ENCODE results near the gene ZRSR2. TPM values are rescaled to one million over a fixed set of nuclear protein-coding genes. Genes with fewer than 3 reads are reported as not detected.

The ZRSR2 gene
- total RNA-seq (2022; extraction: Qiagen RNA extraction; ENCODE audit: low read depth), result 9.1 to 15.1 TPM (median 11.2 TPM) in 5 replicates

GRCh38 chrX:15789979-15790768, at the start of gene ZRSR2:
Gene ZRSR2 (plus strand): TSS chrX:15790484. CDS start chrX:15790496, 12 bp downstream.

DNA sequence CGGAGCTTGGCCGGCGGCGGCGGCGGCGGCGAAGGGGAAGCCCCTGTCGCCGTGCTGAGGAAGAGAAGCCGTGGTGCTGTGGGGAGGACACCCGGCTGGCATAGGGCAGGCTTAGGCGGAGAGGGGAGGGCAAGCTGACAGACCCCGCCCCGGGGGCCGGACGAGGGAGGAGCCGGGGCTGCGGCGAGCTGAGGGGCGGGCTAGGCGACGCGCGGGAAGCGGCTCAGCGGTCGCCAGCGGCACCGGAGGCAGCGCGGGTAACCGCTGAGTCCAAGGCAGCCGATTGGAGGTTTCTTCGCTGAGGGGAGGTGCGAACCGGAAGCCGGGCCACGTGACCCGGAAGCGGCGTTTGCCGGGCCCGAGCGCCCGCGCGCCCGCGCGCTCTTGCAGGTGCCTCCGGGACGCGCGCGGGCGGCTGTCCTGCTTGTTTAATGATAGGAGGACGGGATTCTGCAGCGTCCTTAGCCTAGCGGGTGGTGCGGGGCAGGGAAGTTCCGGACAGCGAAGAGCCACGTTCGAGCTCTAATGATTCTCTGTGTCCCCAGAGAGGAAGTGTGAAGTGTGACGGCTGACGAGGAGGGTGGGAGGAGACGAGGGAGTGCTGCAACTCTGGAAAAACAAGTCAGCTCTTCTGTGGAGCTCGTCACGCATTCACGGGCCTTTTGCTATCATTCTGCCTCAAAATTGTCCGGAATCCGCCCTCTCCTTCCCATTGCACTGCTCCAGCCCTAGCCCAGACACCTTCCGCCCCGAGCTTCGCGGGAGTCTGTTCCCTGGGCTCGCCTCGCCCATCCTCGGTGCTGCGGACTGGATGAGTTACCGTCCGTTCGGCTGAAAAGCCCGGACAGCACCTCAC, 64.7 kb downstream of the ZRSR2 start, which contains the start of gene AP1S2:
AP1S2 (minus strand) TSS at position 102 of the 856 bp plus-strand sequence. CDS start 2,289 bp downstream, outside the sequence.

Other genes with a start within 250 kb of the ZRSR2 start
- gene ACE2, start 189.5 kb upstream of the ZRSR2 start, total RNA-seq (2022; extraction: Qiagen RNA extraction; ENCODE audit: low read depth), result 0.01 TPM in 1 of 5 replicates, not detected in the others
- 0.70 to 1.5 TPM (median 0.77 TPM) in 5 replicates for gene CLTRN, start 125.7 kb upstream of the ZRSR2 start, total RNA-seq (2022; extraction: Qiagen RNA extraction; ENCODE audit: low read depth)
- 1.9 to 2.9 TPM (median 2.4 TPM) in 5 replicates for gene CA5B, start 52.2 kb upstream of the ZRSR2 start, total RNA-seq (2022; extraction: Qiagen RNA extraction; ENCODE audit: low read depth)
- 18.2 to 20.3 TPM (median 19.4 TPM) in 5 replicates for gene AP1S2, start 64.3 kb downstream of the ZRSR2 start, total RNA-seq (2022; extraction: Qiagen RNA extraction; ENCODE audit: low read depth)